RPMI7951 (cell line): ENCODE data around the gene MEGF8. TPM values are rescaled to one million over a fixed set of nuclear protein-coding genes. Genes with fewer than 3 reads are reported as not detected.
A peak's percentile ranks its signal among the peaks of the same experiment; 100 is the strongest.

Source experiments
- DNase-seq: peaks from one replicate; pipeline ENCODE4 v3.0.0-alpha.2; 2012; ENCODE audit warnings: low read depth
- total RNA-seq: library from RNA; depleted of rRNA; stranded (reverse); fragments of >200 nt; shearing (Covaris generic); gene quantifications from 2 replicates; pipeline ENCODE4 v1.2.3, GENCODE V29; 2014

Gene MEGF8
- total RNA-seq, 1 experiment from 2014 or later = 9.4 TPM

GRCh38 chr19:42386974-42387707 is 61.7 kb downstream of the MEGF8 start:
- peak; percentile 68 for DNase-seq

DNA sequence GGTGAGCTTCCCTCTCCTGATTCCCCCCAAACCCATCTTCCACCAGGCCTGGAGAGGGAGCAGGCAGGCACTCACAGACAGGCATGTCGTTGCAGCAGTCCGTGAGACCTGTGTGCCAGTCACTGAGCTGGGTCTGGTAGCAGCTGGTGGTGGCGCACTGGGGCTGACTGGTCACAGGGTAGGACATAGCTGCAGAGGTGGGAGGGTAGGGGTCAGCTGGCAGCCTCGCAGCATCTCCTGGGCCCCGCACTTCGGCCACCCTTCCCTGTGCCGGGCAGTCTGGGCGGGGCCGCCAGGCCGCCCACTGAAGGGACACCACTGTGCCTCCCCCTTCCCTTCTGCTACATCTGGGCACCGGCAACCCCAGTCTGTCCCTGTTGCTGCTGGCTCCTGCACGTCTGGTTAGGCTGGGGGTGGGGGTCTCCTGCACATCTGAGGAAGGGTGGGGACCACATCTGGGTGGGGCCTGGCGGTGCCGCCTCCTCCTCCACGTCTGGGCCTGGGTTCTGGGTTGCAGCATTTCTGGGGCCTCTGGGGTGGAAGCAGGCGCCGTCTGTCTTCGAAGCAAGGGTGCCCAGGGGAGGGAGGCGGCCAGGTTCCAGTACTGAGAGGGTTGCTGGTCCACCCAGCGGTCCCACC is 63.5 kb downstream of the MEGF8 start:
- no peak for DNase-seq

- no peak for DNase-seq
Observed at GRCh38 chr19:42389899-42390298, 64.5 kb downstream of the MEGF8 start, which contains the start of gene CNFN. Gene CNFN, minus strand, starts transcription at chr19:42390297. Its CDS starts 1,260 bp downstream, at chr19:42389037.

DNA sequence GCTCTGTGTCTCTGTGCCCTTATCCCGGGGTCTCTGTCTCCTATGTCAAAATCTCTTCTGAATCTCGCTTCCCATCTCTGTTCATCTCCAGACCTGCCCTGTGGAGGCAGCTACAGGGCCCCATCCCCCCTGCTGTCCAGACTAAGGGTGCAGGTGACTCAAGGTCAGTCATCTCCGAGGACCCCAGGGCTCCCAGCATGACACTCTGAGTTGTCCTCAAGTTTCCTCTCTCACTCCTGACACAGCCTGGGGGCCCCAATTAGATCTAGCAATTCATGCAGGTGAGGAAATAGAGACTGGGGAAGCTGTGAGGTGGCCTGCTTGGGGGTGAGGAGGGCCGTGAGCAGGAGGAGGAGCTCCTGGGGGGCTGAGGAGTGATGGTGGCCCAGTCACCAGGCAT is 66.7 kb downstream of the MEGF8 start:
- DNase-seq = no peak

DNA sequence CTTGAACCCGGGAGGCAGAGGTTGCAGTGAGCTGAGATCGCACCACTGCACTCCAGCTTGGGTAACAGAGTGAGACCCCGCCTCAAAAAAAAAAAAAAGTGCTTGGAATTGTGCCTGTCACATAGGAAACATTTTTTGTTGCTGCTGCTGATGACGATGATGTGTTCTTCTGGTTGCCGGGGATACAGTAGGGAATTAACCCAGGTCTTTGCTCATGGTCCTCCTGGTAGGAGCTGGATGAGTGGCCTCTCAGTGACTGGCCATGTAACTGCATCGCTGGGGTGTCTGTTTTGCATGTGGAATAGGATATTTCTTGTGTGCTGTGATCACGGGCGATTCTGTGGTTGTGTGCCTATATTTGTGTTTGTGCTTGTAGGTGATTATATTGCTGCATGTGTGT is 69.3 kb downstream of the MEGF8 start:
- no peak for DNase-seq

DNA sequence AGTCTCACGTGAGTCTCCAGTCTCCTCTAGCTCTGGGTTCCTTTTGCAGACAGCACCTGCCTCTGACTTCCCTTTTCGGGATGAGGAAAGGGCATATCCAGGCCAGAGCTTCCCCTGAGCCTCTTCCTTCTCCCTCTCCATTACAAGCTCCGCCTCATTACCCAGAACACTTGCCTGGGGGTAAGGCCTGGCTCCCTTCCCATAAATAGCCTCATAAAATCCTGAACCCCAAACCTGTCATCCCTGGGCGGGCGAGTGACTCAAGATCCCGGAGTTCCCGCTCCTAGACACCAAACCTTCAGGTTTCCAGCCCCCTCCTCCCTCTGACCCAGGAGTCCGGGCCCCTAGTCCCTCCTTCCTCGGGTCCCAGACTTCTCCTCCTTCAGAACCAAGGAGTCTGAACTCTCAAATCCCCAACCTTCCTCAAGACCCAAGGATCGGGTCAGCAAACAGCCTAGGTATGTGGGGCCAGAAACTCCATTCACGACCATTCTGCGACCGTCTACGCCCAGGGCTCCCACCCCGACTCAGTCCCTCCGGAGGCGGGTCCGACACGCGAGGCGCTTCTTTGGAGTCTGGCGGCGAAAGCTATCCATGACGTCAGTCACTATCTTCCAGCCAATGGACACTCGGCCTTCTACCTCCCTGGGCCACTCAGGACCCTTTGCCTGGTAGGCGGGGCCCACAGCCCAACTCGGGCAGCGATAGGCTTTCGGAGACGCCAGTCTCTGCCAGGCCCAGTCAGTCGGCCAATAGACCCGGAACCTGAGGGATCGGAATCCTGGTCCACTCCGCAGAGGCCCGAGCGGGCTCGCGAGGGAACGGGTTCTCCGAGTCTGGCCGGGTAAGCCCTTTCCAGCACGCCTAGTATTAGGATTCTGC is 71.2 kb downstream of the MEGF8 start:
- DNase-seq = peak; percentile 99

- DNase-seq = peak; percentile 49
Observed at GRCh38 chr19:42397263-42398166, 72.1 kb downstream of the MEGF8 start.

DNA sequence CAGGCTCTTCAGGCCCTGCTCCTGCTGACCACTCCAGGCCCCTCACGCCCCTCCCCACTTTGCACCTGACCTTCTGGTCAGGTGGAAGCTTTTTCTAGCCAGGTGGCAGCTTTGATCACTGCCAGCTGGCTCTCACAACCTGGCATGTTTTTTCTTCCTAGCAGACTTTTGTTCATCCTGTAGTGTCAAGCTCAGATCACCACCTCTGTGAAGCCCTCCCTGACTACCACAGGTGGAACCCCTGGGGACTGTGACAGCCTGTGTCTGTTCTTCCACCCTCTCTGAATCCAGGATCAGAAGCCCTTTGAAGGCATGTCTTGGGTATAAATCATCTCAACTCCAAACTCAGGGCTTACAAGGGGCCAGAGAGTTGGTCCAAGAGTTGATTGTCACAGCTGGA is 75.0 kb downstream of the MEGF8 start:
- DNase-seq = no peak

DNA sequence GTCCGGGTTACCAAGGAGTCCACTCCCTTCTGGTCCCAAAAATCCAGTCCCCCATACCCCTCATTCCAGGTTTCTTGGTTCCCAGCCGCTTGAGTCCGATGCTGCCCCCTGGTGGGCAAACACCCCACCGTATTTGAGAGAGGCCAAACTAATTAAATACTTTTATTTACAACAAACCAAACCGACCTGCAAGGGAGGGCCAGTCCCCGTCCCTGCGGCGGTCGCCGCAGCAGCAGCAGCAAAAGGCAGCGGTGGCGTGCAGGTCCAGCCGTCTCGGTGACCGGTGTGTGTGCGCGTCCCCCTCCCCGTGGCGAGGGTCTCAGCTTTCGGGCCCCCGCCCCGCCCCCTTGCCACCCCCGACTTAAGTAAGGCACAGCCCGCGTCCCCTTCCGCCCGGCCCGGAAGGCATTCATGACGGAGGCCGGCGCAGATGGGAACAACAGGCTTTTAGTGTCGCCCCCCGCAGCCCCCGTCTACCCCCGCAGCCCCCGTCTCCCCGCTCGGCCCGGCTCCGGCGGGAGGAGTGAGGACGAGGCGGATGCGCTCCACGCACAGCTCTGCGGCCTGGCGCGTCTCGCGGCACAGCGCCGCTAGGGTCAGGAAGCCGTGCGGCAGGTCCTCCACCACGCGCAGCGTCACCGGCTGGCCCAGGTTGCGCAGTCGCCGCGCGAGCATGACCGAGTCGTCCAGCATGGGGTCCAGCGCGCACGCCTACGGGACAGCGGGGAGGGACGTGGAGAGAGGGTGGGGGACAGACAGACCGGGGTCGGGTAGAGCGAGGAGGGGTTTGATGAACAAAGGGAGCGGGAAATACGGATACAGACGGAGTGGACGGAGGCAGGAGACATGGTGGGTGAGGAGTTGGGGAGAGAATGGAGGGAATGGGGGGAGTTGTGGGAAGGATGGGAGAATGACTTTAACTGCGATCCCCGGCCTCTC is 76.2 kb downstream of the MEGF8 start:
- DNase-seq = peak; percentile 58

GRCh38 chr19:42402376-42403116 is 77.1 kb downstream of the MEGF8 start:
- no peak for DNase-seq

DNA sequence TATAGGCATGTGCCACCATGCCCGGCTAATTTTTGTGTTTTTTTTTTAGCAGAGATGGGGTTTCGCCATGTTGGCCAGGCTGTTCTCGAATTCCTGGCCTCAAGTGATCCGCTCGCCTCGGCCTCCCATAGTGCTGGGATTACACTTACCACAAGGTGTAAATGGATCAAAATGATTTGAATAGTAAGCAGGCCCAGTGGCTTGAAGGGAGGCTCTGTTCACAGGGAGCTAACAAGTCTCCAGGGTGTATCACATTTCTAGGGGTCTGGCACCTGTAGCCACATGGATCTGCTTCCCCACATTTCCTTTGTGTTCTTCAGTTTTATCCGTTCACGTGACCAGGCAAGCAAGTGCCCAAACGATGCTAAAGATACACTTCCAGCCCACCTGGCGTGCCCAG is 78.2 kb downstream of the MEGF8 start:
- no peak for DNase-seq

DNA sequence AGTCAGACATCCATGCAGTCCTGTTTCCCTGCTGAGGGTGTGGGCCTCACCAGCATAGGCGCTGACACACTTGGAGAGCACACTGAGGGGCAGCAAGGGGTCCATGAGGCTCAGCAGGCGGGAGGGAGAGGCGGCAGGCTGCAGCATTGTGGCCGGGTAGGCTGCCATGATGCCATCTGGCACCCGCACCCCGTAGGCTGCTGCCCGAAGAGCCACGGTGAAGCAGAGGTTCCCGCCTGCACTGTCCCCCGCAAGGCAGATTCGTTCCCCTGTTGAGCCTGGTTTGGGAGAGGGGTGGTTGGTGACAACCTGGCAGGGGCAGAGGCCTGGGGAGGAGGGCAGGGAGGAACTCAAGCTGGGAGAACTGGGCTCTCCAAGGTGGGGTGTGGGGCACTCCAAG is 80.7 kb downstream of the MEGF8 start:
- no peak for DNase-seq

DNA sequence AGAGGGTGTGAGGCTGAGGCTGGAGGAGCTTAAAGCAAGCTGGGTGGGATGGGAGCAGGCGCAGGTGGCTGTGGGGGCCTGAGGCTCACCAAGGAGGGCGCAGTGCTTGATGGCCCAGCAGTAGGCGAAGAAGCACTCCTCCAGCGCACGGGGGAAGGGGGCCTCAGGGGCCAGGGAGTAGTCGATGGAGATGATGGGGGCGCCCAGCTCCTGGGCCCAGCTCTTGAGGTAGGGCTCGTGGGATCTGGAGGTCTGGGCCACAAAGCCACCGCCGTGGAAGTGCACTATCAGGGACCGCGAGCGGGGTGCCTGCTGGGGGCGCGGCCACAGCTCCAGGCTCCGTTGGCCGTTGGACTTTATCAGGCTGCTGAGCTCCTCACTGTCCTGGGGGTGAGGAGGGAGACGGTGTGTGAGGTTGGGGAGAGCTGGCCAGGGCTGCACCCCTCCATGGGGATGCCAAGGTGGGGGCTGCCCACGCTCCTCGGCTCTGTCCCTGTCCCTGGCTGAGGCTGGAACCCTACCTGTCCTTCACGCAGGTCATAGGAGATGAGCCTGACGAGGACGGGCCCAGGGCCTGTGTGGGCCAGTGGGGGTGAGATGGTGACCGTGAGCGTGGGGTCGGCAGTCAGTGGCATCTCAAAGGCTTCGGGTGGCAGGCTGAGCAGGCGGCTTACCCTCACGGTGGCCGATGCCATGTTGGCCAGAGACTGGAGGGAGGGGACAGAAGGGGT is 81.8 kb downstream of the MEGF8 start:
- no peak for DNase-seq

- DNase-seq = no peak
Observed at GRCh38 chr19:42407816-42408175, 82.4 kb downstream of the MEGF8 start.

GRCh38 chr19:42409477-42409876 is 84.0 kb downstream of the MEGF8 start:
- no peak for DNase-seq

GRCh38 chr19:42410371-42410770 is 84.9 kb downstream of the MEGF8 start:
- DNase-seq = no peak

DNA sequence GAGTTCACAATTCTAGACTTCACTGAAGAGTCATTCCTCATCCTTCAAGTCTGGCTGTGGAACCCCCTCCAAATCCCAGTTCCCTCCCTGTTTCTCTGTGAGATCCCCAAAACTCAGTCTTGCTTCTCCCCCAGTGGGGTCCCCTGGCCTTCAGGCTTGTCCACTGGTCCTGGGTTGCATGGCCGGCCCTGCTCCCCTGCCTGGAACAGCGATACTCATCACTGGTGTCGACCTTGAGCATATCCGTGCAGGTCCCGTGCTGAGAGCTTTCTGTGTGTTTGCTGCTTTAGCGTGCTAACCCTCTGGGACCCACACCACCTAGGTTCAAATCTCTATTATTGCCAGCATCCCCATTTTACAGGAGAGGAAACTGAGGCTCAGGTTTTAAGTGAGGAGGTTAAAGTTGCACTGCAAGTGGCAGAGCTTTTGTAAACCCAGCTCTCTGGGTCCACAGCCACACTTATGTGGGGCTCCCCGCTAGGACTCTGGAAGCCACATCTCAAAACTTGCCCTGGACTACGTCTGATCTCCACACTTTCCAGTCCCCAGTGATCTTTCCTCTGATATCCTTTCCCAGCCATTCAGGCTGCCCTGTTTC is 86.2 kb downstream of the MEGF8 start:
- DNase-seq = no peak

DNA sequence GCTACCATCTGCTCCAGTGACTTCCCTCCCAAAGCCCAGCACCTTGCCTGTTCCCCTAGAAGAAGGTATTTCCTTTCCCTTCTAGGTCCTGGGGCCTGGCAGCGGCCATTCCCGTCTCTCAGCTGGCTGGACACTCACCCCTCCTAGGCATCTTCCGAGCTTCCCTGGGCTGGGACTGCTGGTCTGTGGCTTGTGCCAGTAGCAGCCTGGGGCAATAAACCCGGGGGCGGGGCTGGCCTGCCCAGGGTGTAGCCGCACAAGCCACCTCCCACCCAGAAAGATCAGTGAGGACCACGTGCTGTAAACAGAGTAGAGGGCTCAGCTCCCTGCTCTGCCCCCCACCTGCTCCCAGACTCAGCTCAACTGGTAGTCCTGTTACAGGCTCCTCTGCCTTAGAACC is 86.8 kb downstream of the MEGF8 start:
- peak; percentile 31 for DNase-seq

DNA sequence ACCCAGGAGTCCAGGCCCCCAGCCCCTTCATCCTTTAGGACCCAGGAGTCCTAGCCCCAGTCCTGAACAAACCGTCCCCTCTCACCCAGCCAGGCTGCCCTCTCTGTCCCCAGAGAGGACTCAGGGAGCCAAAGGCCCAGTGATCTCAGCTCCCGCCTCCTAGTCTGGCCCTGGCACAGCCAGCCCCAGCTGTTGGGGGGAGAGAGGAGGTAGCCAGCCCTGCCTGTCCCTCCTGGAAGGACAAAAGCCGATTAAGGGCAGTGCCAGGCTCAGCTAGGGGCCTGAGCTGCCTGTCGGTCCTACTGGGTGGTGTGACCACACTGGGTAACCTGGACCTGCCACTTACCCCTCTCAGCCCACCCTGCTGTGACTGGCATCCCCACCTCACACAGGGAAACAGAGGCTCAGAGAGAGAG is 87.2 kb downstream of the MEGF8 start:
- no peak for DNase-seq
